ENCODE results near the gene NHEJ1. TPM values are rescaled to one million over a fixed set of nuclear protein-coding genes. Genes with fewer than 3 reads are reported as not detected.

Gene NHEJ1
- total RNA-seq, 4 donors from 2014 or later, result 8.6 to 13.8 (median 11.9) TPM

- peak overlapping the region; percentile 81 to 97 (median 94) for H3K27ac ChIP-seq
- no peaks in the 10 kb centered on the region for H3K27me3 ChIP-seq
- DNase-seq, result no peak
- H3K4me1 ChIP-seq, result peaks cover 17 to 27% of the 10 kb centered on the region in 2 donors
- 10% methylated on average over 20 of the region's 22 CpGs for WGBS, 2 donors
- H3K36me3 ChIP-seq, result peaks cover 17 to 32% of the 10 kb centered on the region in 2 donors
- peak overlapping the region; percentile 43 to 54 (median 51) for H3K4me3 ChIP-seq (replicated peaks in 1 of 3)
- no peaks in the 10 kb centered on the region for H3K9me3 ChIP-seq
- intact Hi-C loops (cut with DNase I), result no loop called here
- TF ChIP-seq CTCF (IDR thresholded peaks at IDR 0.05) (no peak), POLR2A (IDR thresholded peaks at IDR 0.05) (peak in 1 of 2 donors; percentile 28)
These were observed 46.7 kb upstream of the NHEJ1 start for GRCh38 chr2:219207134-219207883.

GRCh38 chr2:219206328-219207133, 45.9 kb upstream of the NHEJ1 start, which contains the start of gene ZFAND2B:
Gene ZFAND2B, plus strand, starts transcription at chr2:219206782. Its CDS starts 206 bp downstream, at chr2:219206988.
- DNase-seq, result peak; percentile 96 to 97
- TF ChIP-seq CTCF (IDR thresholded peaks at IDR 0.05) (peak in 2 of 6 experiments; percentile 8 to 47), POLR2A (IDR thresholded peaks at IDR 0.05) (peak; percentile 69 to 99)
- H3K27ac ChIP-seq, result peak within 1 kb of the TSS; percentile 81 to 97 (median 94)
- no peaks in the 10 kb centered on the region for H3K9me3 ChIP-seq
- peaks cover 17 to 27% of the 10 kb centered on the region in 2 donors for H3K4me1 ChIP-seq
- H3K27me3 ChIP-seq, result no peaks in the 10 kb centered on the region
- H3K36me3 ChIP-seq, result peaks cover 13 to 28% of the 10 kb centered on the region in 2 donors
- WGBS, 2 donors, result 0 to 1% methylated on average over 11 to 30 of the region's 76 CpGs
- intact Hi-C loops (cut with DNase I), result no loop called here
- peak within 1 kb of the TSS; percentile 43 to 54 (median 51) for H3K4me3 ChIP-seq (replicated peaks in 1 of 3)

- DNase-seq, result no peak
- TF ChIP-seq CTCF (IDR thresholded peaks at IDR 0.05), result no peak
- TF ChIP-seq POLR2A (IDR thresholded peaks at IDR 0.05), result no peak
- 17 to 27% methylated on average over 7 of the region's 7 CpGs for WGBS, 2 donors
- Histone ChIP-seq H3K27ac (peak overlapping the region; percentile 81 to 97 (median 94)), H3K36me3 (peaks cover 13 to 27% of the 10 kb centered on the region in 2 donors), H3K27me3 (no peaks in the 10 kb centered on the region), H3K4me1 (peaks cover 17 to 27% of the 10 kb centered on the region in 2 donors), H3K4me3 (replicated peaks in 1 of 3) (peak overlapping the region in 2 of 3 donors; percentile 2 to 54), H3K9me3 (no peaks in the 10 kb centered on the region)
- intact Hi-C loops (cut with DNase I), result no loop called here
These were observed 45.3 kb upstream of the NHEJ1 start for GRCh38 chr2:219205981-219206327.

GRCh38 chr2:219205165-219205538, 44.5 kb upstream of the NHEJ1 start:
- H3K27ac ChIP-seq, result no peak overlapping the region
- DNase-seq, result no peak
- no peak overlapping the region for H3K4me3 ChIP-seq (replicated peaks in 1 of 3)
- 76 to 89% methylated on average over 5 of the region's 5 CpGs for WGBS, 2 donors
- H3K4me1 ChIP-seq, result peaks cover 17 to 27% of the 10 kb centered on the region in 2 donors
- H3K27me3 ChIP-seq, result no peaks in the 10 kb centered on the region
- H3K9me3 ChIP-seq, result no peaks in the 10 kb centered on the region
- no peak for TF ChIP-seq CTCF (IDR thresholded peaks at IDR 0.05)
- peaks cover 6 to 19% of the 10 kb centered on the region in 2 donors for H3K36me3 ChIP-seq
- intact Hi-C loops (cut with DNase I), result no loop called here
